Stimulated activated CD8-positive, alpha-beta memory T cell treated with anti-CD3 and anti-CD28 coated beads, Interleukin-4, amount 100 ng/mL, for 48 hours (primary cell): ENCODE results near the gene TMEM80.
A peak's percentile ranks its signal among the peaks of the same experiment; 100 is the strongest.
"Not testable (repeated sequence)": the region's sequence is repeated elsewhere in the genome, so short reads cannot be mapped to it uniquely, and the experiment has no call there.

ENCODE experiments used
- DNase-seq: peaks from one replicate; pipeline ENCODE4 v3.0.0-alpha.2; 2020

TMEM80 gene

DNA sequence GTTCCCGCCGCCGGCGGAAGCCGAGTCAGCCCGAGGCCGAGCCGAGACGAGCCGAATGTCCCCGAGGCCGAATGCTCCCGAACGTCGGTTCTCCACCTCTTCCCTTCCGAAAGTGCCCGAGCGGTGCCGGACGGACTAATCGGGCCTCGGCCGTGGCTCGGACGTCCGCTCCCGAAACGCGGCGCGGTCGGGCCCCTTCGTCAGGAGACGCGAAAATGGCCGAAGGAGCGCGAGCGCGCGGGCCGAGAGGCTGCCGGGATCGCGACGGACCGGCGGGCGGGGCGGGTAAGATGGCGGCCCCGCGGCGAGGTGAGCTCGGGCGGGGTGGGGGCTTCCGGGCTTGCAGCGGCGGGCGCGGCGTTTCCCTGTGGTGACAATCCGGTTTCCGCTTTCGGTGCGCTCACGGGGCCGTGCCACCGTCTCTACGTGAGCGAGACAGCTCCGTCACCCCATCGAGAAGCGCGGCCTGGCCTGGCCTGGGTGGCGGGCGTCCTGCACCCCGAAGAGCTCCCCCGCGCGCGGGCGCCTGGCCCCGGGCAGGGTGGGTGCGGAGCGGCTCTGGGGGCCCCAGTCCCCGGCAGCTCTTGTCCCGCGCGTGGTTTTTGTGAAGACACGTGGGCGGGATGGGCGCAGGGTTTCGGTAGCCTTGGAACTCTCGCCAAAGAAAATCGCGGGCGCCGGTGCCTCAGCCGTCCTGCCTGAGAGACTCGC, at the start of gene TMEM80:
TMEM80 (plus strand) TSS at position 279 of the 711 bp plus-strand sequence; CDS start at position 291, 12 bp downstream.
- DNase-seq, result peak; percentile 98

GRCh38 chr11:646214-646613, 49.4 kb upstream of the TMEM80 start:
- DNase-seq, result no peak

DNA sequence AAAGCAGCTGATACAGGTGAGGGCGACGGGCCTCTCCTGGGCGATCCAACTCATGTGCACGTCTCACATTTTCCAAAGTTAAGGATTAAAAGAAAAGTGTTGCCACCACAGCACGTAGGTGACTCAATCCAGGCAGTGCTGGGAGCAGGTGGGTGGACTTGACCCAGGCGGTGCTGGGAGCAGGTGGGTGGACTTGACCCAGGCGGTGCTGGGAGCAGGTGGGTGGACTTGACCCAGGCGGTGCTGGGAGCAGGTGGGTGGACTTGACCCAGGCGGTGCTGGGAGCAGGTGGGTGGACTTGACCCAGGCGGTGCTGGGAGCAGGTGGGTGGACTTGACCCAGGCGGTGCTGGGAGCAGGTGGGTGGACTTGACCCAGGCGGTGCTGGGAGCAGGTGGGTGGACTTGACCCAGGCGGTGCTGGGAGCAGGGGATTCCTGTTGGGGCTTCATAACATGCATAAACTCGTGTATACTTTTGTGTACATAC, 47.9 kb upstream of the TMEM80 start:
- not testable (repeated sequence) for DNase-seq

GRCh38 chr11:650482-650881, 45.1 kb upstream of the TMEM80 start:
- DNase-seq, result no peak

- not testable (repeated sequence) for DNase-seq
These were observed 42.5 kb upstream of the TMEM80 start for GRCh38 chr11:653136-653535.

- no peak for DNase-seq
These were observed 41.8 kb upstream of the TMEM80 start for GRCh38 chr11:653837-654236.

GRCh38 chr11:654444-654843, 41.2 kb upstream of the TMEM80 start:
- not testable (repeated sequence) for DNase-seq

GRCh38 chr11:655036-655726, 40.4 kb upstream of the TMEM80 start:
- no peak for DNase-seq

DNA sequence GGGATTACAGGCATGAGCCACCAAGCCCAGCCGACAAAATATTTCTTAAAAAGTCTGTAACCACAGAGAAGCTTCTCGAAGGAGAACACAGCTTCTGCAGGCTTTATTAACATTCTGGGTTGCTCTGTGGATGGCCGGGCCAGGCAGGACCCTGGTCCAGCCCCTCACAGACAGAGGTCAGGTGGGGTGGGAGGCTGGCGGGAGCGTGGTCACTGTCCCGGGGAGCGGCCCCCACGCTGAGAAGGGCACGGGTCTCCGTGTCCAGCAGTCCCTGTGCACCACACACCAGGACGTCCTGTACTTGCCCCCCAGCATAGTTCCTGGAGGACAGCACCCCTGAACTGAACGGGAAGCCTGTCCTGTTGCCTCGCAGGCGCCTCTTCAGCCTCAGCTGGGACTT, 39.2 kb upstream of the TMEM80 start:
- no peak for DNase-seq

DNA sequence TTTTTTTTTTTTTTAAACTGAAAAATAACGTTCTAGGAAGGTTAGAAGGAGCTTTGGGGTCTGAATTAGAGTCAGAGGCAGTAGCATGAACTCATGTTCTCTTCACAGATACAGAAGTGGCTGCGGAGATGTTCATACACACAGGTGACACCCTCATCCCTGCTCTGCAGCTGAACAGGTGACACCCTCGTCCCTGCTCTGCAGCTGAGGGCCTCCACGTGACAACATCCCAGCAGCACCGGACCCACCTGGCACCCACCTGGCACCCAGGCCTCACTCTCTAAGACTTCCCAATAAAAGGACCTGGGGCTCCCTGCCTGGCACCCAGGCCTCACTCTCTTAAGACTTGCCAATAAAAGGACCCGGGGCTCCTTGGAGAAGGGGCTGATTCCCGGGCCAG, 38.8 kb upstream of the TMEM80 start:
- no peak for DNase-seq

- no peak for DNase-seq
These were observed 37.9 kb upstream of the TMEM80 start for GRCh38 chr11:657691-658126.

- no peak for DNase-seq
These were observed 36.0 kb upstream of the TMEM80 start for GRCh38 chr11:659532-660085.

DNA sequence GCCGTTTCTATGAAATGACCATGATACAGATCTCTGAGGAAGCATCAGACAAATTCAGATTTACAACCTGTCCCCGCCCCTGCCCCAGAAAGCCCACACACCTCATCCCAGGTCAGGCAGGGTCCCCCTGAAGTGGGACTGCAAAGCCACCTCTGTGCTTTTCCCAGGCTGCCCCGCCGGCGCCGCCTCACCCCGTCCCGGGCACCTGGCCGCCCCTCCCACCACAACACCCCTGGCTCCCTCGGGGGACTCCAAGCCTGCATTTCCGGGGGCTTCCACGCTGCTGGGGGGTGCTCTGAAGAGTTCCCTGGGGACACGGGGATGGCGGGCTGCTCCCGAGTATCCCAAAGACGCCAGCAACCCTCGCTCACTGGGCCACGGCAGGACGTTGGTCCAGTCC, 35.3 kb upstream of the TMEM80 start:
- DNase-seq, result no peak

- DNase-seq, result no peak
These were observed 34.8 kb upstream of the TMEM80 start for GRCh38 chr11:660681-661444.

GRCh38 chr11:662689-663274, 32.8 kb upstream of the TMEM80 start:
- peak; percentile 67 for DNase-seq

DNA sequence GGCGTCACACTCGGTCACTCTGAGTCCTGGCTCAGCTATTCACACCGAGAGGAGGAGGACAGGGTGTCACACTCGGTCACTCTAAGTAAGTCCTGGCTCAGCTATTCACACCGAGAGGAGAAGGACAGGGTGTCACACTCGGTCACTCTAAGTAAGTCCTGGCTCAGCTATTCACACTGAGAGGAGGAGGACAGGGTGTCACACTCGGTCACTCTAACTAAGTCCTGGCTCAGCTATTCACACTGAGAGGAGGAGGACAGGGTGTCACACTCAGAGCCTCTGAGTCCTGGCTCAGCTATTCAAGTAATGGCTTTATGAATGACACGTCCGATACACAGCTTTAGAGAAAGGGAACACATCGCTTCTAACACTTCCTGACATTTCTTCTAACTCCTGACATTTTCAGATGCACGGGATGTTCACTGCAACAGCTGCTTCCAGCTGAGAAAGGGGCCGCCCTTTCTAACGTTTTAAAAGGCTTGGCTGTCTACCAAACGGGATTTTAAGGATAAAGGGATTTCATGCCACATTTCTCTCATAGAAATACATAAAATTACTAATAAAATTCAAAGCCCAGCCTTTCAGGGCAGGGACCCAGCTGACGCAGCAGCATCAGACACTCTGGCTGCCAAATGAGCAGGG, 30.4 kb upstream of the TMEM80 start:
- no peak for DNase-seq

DNA sequence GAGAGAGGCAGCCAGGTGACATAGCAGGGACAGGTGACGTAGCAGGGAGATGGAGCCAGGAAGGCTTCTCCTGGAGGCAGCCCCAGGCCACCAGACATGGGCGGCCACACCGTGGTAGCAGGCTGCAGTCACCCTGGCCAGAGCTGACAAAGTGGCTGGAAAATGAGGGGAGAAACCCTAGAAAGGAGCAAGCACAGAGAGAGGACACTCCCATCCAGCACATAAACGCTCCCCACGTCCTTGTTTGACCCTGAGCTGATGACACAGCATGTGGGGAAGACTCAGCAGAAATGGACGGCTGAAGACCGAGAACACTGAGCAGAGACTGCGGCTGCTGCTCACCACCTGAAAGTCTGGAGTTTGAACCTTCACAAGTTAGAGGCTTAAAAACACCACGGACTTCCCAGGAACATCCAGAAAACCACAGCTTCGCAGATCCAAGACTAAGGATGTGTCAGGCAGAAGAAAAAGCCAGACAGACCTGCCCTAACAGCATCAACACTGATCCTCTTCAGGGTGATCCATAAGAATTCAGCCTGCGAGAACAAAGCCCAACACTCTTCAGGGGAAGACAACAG, 29.8 kb upstream of the TMEM80 start:
- DNase-seq, result no peak

DNA sequence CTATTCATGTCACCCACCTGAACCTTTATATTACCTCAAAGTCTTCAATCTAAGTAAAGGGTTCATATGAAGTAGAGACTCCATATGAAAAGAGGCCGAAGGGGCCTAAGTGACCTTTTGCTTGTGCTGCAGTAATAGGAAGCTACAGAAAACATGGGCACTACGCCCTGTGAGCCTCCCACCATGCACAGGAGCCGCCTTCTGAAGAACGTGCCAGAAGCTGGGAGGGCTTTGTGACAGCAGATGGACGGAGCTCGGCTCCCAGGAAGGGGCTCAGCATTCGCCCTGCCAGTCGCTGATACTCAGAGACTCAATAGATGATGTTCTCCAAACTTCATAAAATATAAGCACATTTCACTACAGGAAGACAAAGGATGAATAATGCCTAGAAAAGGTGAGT, 21.8 kb upstream of the TMEM80 start:
- DNase-seq, result no peak

GRCh38 chr11:674406-674805, 21.2 kb upstream of the TMEM80 start:
- DNase-seq, result no peak

- no peak for DNase-seq
These were observed 17.3 kb upstream of the TMEM80 start for GRCh38 chr11:678297-678696.

DNA sequence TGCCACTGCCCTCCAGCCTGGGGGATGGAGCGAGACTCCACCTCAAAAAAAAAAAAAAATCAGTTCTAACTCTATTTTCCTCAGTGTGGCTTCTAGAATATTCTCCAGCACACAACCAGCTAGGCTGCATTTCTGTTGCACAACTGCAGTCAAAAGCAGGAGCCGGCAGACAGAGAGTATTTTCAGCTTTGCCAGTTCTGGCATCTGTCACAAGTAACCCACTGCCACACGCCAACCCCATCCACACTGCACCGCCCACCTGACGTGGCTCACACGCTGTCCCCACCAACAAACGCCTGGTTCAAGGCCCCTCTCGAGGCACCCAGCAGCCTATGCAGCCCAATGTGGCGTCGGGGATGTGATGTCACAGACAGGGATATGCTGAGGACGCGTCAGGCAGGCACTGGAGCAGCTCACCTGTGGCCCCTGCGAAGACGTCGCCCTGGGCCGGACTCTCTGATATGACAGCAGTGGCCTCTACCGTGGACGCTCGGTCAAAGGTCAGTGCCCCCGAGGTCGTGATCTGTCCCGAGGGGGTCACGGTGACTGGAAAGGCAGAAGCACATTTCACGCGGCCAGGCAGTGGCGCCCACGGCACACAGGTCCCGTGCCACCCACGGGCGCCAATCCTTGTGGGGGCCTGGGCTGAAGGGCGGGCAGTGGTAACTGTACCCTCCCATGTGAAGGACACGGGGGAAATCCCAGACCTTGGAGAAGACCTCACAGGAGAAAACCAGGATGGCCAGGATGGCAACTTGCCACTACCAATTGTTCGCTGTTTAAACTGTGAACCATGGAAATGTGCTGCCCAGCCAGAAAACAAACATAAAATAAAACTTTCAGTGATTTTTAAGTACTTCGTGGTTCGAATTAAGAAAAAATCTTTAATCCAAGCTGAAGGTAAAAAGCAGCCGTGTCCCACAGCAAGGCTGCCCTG, 16.1 kb upstream of the TMEM80 start:
- no peak for DNase-seq
